T-helper 17 cell (primary cell): ENCODE measurements around the gene TPH1. TPM values are rescaled to one million over a fixed set of nuclear protein-coding genes. Genes with fewer than 3 reads are reported as not detected.
A peak's percentile ranks its signal among the peaks of the same experiment; 100 is the strongest.

ENCODE experiments used
- ATAC-seq: fragments of 150-1000 bp; cut with Tn5 transposase; 2 replicates; pipeline ENCODE4 v1.10.0; 2021; ENCODE audit warnings: mild to moderate bottlenecking, moderate library complexity
- DNase-seq, 3 donors: peaks; one replicate each; pipeline versions ENCODE4 v3.0.0 to v3.0.0-alpha.2; 2020 to 2021
- H3K9me3 ChIP-seq: one replicate; pipeline ENCODE4 v1.7.0; 2013; ENCODE audit warnings: low read length, mild to moderate bottlenecking; ENCODE audit not compliant: control insufficient read depth, poor library complexity, severe bottlenecking
- H3K27ac Mint-ChIP-seq: one replicate; pipeline ENCODE4 v1.8.0; 2022; ENCODE audit warnings: mild to moderate bottlenecking, moderate library complexity, mixed read lengths
- H3K27me3 Mint-ChIP-seq: one replicate; pipeline ENCODE4 v1.8.0; 2022; ENCODE audit warnings: mixed read lengths
- H3K36me3 Mint-ChIP-seq: one replicate; pipeline ENCODE4 v1.8.0; 2022; ENCODE audit warnings: low read depth, mixed read lengths
- H3K4me1 Mint-ChIP-seq: one replicate; pipeline ENCODE4 v1.8.0; 2022; ENCODE audit warnings: mild to moderate bottlenecking, mixed read lengths
- H3K4me3 Mint-ChIP-seq: one replicate; pipeline ENCODE4 v1.8.0; 2022; ENCODE audit warnings: mild to moderate bottlenecking, moderate library complexity, mixed read lengths
- total RNA-seq, 4 donors: library from RNA in 2 of 4; stranded (reverse) in 2 of 4; gene quantifications; one replicate each; pipeline ENCODE4 v1.2.3 and lab custom pipeline; 2022 to 2026

The TPH1 gene
- total RNA-seq (under 1 TPM; 0.47 to 0.73 TPM), total RNA-seq (lab: John Stamatoyannopoulos, UW) (0.81 to 1.9 reads per million in 2 donors)

- peaks cover 2% of the 10 kb centered on the region for H3K36me3 Mint-ChIP-seq
These were observed at the start of gene TPH1 for GRCh38 chr11:18046116-18046777. Gene TPH1, minus strand, starts transcription at chr11:18046269. Its CDS starts 5,507 bp downstream, at chr11:18040762.

GRCh38 chr11:18093959-18094358 lies 47.9 kb upstream of the TPH1 start:
- Mint-ChIP-seq H3K4me3 (no peak overlapping the region), H3K4me1 (peaks cover 12% of the 10 kb centered on the region), H3K36me3 (peaks cover 18% of the 10 kb centered on the region), H3K27ac (no peak overlapping the region), H3K27me3 (no peaks in the 10 kb centered on the region)
- H3K9me3 ChIP-seq = no peaks in the 10 kb centered on the region
- DNase-seq (no peak), ATAC-seq (no peak)

More at GRCh38 chr11:18046116-18046777, at the start of gene TPH1:
- H3K27ac Mint-ChIP-seq = no peak within 1 kb of the TSS
- H3K9me3 ChIP-seq = no peaks in the 10 kb centered on the region
- DNase-seq (no peak), ATAC-seq (no peak)
- no peak within 1 kb of the TSS for H3K4me3 Mint-ChIP-seq
- H3K27me3 Mint-ChIP-seq = peaks cover 42% of the 10 kb centered on the region
- no peaks in the 10 kb centered on the region for H3K4me1 Mint-ChIP-seq

- no peak overlapping the region for H3K4me3 Mint-ChIP-seq
- no peak for DNase-seq
- no peaks in the 10 kb centered on the region for H3K27me3 Mint-ChIP-seq
- peaks cover 24% of the 10 kb centered on the region for H3K36me3 Mint-ChIP-seq
- H3K27ac Mint-ChIP-seq = no peak overlapping the region
- no peak for ATAC-seq
- no peaks in the 10 kb centered on the region for H3K9me3 ChIP-seq
- H3K4me1 Mint-ChIP-seq = peaks cover 12% of the 10 kb centered on the region
These were observed 45.7 kb upstream of the TPH1 start for GRCh38 chr11:18091731-18092130.

- H3K9me3 ChIP-seq = no peaks in the 10 kb centered on the region
- no peak overlapping the region for H3K27ac Mint-ChIP-seq
- H3K27me3 Mint-ChIP-seq = no peaks in the 10 kb centered on the region
- no peak for DNase-seq
- no peak overlapping the region for H3K4me3 Mint-ChIP-seq
- H3K36me3 Mint-ChIP-seq = peaks cover 15% of the 10 kb centered on the region
- ATAC-seq = no peak
- peaks cover 4% of the 10 kb centered on the region for H3K4me1 Mint-ChIP-seq
These were observed 42.9 kb upstream of the TPH1 start for GRCh38 chr11:18088966-18089365.

GRCh38 chr11:18088366-18088765 lies 42.3 kb upstream of the TPH1 start:
- no peak for ATAC-seq
- Mint-ChIP-seq H3K27ac (no peak overlapping the region), H3K4me1 (peaks cover 4% of the 10 kb centered on the region), H3K27me3 (no peaks in the 10 kb centered on the region), H3K4me3 (no peak overlapping the region), H3K36me3 (peaks cover 15% of the 10 kb centered on the region)
- H3K9me3 ChIP-seq = no peaks in the 10 kb centered on the region
- DNase-seq = no peak

- Mint-ChIP-seq H3K4me1 (no peaks in the 10 kb centered on the region), H3K36me3 (peaks cover 7% of the 10 kb centered on the region), H3K27me3 (no peaks in the 10 kb centered on the region), H3K27ac (peak overlapping the region; percentile 79), H3K4me3 (no peak overlapping the region)
- DNase-seq (no peak), ATAC-seq (no peak)
- H3K9me3 ChIP-seq = no peaks in the 10 kb centered on the region
These were observed 35.5 kb upstream of the TPH1 start for GRCh38 chr11:18081551-18081950.

GRCh38 chr11:18080451-18080850 lies 34.4 kb upstream of the TPH1 start:
- no peak overlapping the region for H3K27ac Mint-ChIP-seq
- no peak overlapping the region for H3K4me3 Mint-ChIP-seq
- H3K4me1 Mint-ChIP-seq = no peaks in the 10 kb centered on the region
- H3K36me3 Mint-ChIP-seq = peaks cover 7% of the 10 kb centered on the region
- ATAC-seq = no peak
- no peaks in the 10 kb centered on the region for H3K9me3 ChIP-seq
- DNase-seq = no peak
- no peaks in the 10 kb centered on the region for H3K27me3 Mint-ChIP-seq

- H3K36me3 Mint-ChIP-seq = peaks cover 7% of the 10 kb centered on the region
- peaks cover 2% of the 10 kb centered on the region for H3K4me1 Mint-ChIP-seq
- no peak for DNase-seq
- H3K27ac Mint-ChIP-seq = no peak overlapping the region
- no peaks in the 10 kb centered on the region for H3K27me3 Mint-ChIP-seq
- no peak overlapping the region for H3K4me3 Mint-ChIP-seq
- H3K9me3 ChIP-seq = no peaks in the 10 kb centered on the region
- no peak for ATAC-seq
These were observed 32.8 kb upstream of the TPH1 start for GRCh38 chr11:18078909-18079308.

GRCh38 chr11:18075444-18075843 lies 29.4 kb upstream of the TPH1 start:
- H3K9me3 ChIP-seq = no peaks in the 10 kb centered on the region
- no peak overlapping the region for H3K27ac Mint-ChIP-seq
- no peaks in the 10 kb centered on the region for H3K27me3 Mint-ChIP-seq
- ATAC-seq (no peak), DNase-seq (no peak)
- H3K4me3 Mint-ChIP-seq = no peak overlapping the region
- H3K4me1 Mint-ChIP-seq = peaks cover 2% of the 10 kb centered on the region
- peaks cover 6% of the 10 kb centered on the region for H3K36me3 Mint-ChIP-seq

GRCh38 chr11:18071098-18071705 lies 25.1 kb upstream of the TPH1 start:
- H3K27me3 Mint-ChIP-seq = no peaks in the 10 kb centered on the region
- no peaks in the 10 kb centered on the region for H3K9me3 ChIP-seq
- no peak overlapping the region for H3K4me3 Mint-ChIP-seq
- H3K36me3 Mint-ChIP-seq = peaks cover 3% of the 10 kb centered on the region
- no peak overlapping the region for H3K27ac Mint-ChIP-seq
- DNase-seq = no peak
- ATAC-seq = no peak
- H3K4me1 Mint-ChIP-seq = peaks cover 2% of the 10 kb centered on the region

GRCh38 chr11:18067372-18067771 lies 21.3 kb upstream of the TPH1 start:
- Mint-ChIP-seq H3K36me3 (no peaks in the 10 kb centered on the region), H3K4me1 (no peaks in the 10 kb centered on the region), H3K4me3 (no peak overlapping the region), H3K27me3 (no peaks in the 10 kb centered on the region), H3K27ac (no peak overlapping the region)
- DNase-seq = no peak
- ATAC-seq = no peak
- no peaks in the 10 kb centered on the region for H3K9me3 ChIP-seq

GRCh38 chr11:18066626-18067025 lies 20.6 kb upstream of the TPH1 start:
- Mint-ChIP-seq H3K27ac (no peak overlapping the region), H3K4me1 (no peaks in the 10 kb centered on the region), H3K27me3 (no peaks in the 10 kb centered on the region), H3K36me3 (no peaks in the 10 kb centered on the region), H3K4me3 (no peak overlapping the region)
- ATAC-seq (no peak), DNase-seq (no peak)
- H3K9me3 ChIP-seq = no peaks in the 10 kb centered on the region

- no peaks in the 10 kb centered on the region for H3K9me3 ChIP-seq
- DNase-seq (no peak), ATAC-seq (no peak)
- Mint-ChIP-seq H3K36me3 (no peaks in the 10 kb centered on the region), H3K4me1 (no peaks in the 10 kb centered on the region), H3K4me3 (no peak overlapping the region), H3K27ac (no peak overlapping the region), H3K27me3 (no peaks in the 10 kb centered on the region)
These were observed 19.5 kb upstream of the TPH1 start for GRCh38 chr11:18065572-18065971.
